H1 (cell line): ENCODE measurements around the gene OSBPL2. TPM values are rescaled to one million over a fixed set of nuclear protein-coding genes. Genes with fewer than 3 reads are reported as not detected.

Experiments
- HDAC2 ChIP-seq, 2 experiments: fragments of 300-600 bp in 1 of 2; sonication (generic) in 1 of 2; IDR thresholded peaks; 2 replicates each; pipeline ENCODE4 v1.6.1; 2011 to 2012; ENCODE audit warnings: low read depth in 2 of 2, low read length in 2 of 2, mild to moderate bottlenecking in 2 of 2, moderate library complexity in 2 of 2, borderline replicate concordance in 1 of 2, inconsistent platforms in 1 of 2
- polyA plus RNA-seq, 7 experiments: library from polyadenylated mRNA; depleted of rRNA in 3 of 7; stranded (reverse) in 5 of 7; unstranded in 2 of 7; fragments of >200 nt in 5 of 7; fragments of 200-250 nt in 2 of 7; gene quantifications; 1 replicate in 5 of 7; 2 replicates in 1 of 7; 4 replicates in 1 of 7; pipeline versions ENCODE4 v1.2.1 to v1.2.3, GENCODE V29; 2011 to 2013; ENCODE audit warnings: missing spikeins in 2 of 7, mixed read lengths in 2 of 7
- total RNA-seq: library from RNA; stranded (reverse); fragmentation: NEBNext Ultra II Directional; extraction: Animal tissue kit (Norgen Biotek cat#: 25700); gene quantifications from 2 replicates; pipeline ENCODE4 v1.2.1, GENCODE V29; 2021
- TF ChIP-seq, protein P1 (sequence below), 3 experiments: IDR thresholded peaks; 1 replicate in 2 of 3; 2 replicates in 1 of 3; pipeline versions ENCODE4 v1.5.1 to v1.6.1; 2011; ENCODE audit warnings: low read length in 3 of 3, mild to moderate bottlenecking in 3 of 3, inconsistent platforms in 2 of 3, low read depth in 1 of 3, moderate library complexity in 1 of 3; ENCODE audit not compliant: insufficient read depth in 1 of 3; ENCODE audit errors: control extremely low read depth in 1 of 3

Gene OSBPL2
- total and polyA plus RNA-seq, 2 of the 8 experiments (the other 6 are each of a cell fraction or from before 2014, with no cell fraction given) = 11.7 to 42.4 TPM

DNA sequence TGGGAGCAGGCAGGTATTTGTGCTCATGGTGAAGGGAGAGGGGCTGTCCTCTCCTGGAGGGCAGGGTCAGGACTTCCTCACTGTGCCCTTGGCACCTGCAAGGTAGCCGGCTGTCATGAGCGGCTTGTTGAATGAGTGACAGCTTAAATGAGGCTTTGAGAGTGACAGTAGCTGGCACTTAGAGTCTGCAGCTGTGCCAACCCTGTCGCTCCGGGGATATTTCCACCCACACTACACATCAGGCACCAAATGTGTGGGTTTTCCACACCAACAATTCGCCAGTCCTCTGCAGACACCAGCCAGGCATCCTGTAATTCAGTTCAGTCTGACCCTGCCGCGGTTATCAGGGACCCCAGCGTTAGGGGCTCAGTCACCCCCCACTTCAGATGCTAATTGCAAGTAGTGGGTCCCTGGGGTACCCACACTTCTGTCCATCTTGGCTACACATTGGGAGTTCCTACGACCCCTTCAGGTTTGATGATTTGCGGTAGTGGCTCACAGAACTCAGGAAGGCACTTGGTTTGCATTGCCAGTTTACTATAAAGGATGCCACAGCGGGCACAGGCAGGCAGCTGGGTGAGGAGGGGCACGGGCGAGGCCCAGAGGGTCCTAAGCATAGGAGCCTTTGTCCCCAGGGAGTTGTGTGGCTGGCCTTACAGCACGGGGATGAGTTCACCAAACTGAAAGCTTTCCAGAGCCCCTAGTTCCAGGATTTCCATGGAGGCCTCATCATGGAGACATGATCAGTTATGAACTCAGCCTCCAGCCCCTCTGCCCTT lies 46.4 kb upstream of the OSBPL2 start (continued):
- TF ChIP-seq, protein P1, sequence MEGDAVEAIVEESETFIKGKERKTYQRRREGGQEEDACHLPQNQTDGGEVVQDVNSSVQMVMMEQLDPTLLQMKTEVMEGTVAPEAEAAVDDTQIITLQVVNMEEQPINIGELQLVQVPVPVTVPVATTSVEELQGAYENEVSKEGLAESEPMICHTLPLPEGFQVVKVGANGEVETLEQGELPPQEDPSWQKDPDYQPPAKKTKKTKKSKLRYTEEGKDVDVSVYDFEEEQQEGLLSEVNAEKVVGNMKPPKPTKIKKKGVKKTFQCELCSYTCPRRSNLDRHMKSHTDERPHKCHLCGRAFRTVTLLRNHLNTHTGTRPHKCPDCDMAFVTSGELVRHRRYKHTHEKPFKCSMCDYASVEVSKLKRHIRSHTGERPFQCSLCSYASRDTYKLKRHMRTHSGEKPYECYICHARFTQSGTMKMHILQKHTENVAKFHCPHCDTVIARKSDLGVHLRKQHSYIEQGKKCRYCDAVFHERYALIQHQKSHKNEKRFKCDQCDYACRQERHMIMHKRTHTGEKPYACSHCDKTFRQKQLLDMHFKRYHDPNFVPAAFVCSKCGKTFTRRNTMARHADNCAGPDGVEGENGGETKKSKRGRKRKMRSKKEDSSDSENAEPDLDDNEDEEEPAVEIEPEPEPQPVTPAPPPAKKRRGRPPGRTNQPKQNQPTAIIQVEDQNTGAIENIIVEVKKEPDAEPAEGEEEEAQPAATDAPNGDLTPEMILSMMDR (IDR thresholded peaks at IDR 0.05; ENCODE audit: control extremely low read depth in 1 of 3, insufficient read depth in 1 of 3, low read depth in 1 of 3, low read length in 3 of 3) = no peak
- TF ChIP-seq HDAC2 (IDR thresholded peaks at IDR 0.05; ENCODE audit: borderline replicate concordance in 1 of 2, low read depth in 2 of 2, low read length in 2 of 2) = no peak
